Muscle layer of duodenum (tissue), 2 donors: ENCODE results near the gene OXCT2.

Experiments
- H3K27ac ChIP-seq: one replicate; pipeline ENCODE4 v1.7.0; 2013; ENCODE audit warnings: mild to moderate bottlenecking, low read length
- H3K27me3 ChIP-seq: one replicate; pipeline ENCODE4 v1.7.0; 2013; ENCODE audit warnings: low read depth, mild to moderate bottlenecking, control low read depth, low read length
- H3K36me3 ChIP-seq, 2 donors: one replicate each; pipeline ENCODE4 v1.7.0; 2013; ENCODE audit warnings: low read length in 2 of 2, control low read depth in 1 of 2, mild to moderate bottlenecking in 1 of 2; ENCODE audit not compliant: insufficient read depth in 2 of 2, control insufficient read depth in 1 of 2
- H3K4me1 ChIP-seq, 2 donors: one replicate each; pipeline ENCODE4 v1.7.0; 2013; ENCODE audit warnings: low read length in 2 of 2, mild to moderate bottlenecking in 2 of 2, control low read depth in 1 of 2, moderate library complexity in 1 of 2; ENCODE audit not compliant: insufficient read depth in 2 of 2, control insufficient read depth in 1 of 2
- H3K4me3 ChIP-seq, 2 donors: one replicate each; pipeline ENCODE4 v1.7.0; 2013; ENCODE audit warnings: low read length in 2 of 2, low read depth in 1 of 2, mild to moderate bottlenecking in 1 of 2
- H3K9me3 ChIP-seq, 2 donors: one replicate each; pipeline ENCODE4 v1.7.0; 2013; ENCODE audit warnings: low read length in 2 of 2, control low read depth in 1 of 2, mild to moderate bottlenecking in 1 of 2; ENCODE audit not compliant: control insufficient read depth in 1 of 2
- donor health status: healthy.

Gene OXCT2

GRCh38 chr1:39726600-39726999, 44.5 kb downstream of the OXCT2 start:
- Histone ChIP-seq H3K27ac (no peak overlapping the region), H3K36me3 (no peaks in the 10 kb centered on the region), H3K4me1 (no peaks in the 10 kb centered on the region), H3K9me3 (no peaks in the 10 kb centered on the region), H3K27me3 (peaks cover 19% of the 10 kb centered on the region), H3K4me3 (no peak overlapping the region)

GRCh38 chr1:39722495-39722894, 48.7 kb downstream of the OXCT2 start:
- Histone ChIP-seq H3K9me3 (no peaks in the 10 kb centered on the region), H3K27ac (no peak overlapping the region), H3K27me3 (peaks cover 7% of the 10 kb centered on the region), H3K4me1 (no peaks in the 10 kb centered on the region), H3K4me3 (no peak overlapping the region), H3K36me3 (no peaks in the 10 kb centered on the region)

- Histone ChIP-seq H3K27ac (no peak overlapping the region), H3K9me3 (no peaks in the 10 kb centered on the region), H3K4me3 (no peak overlapping the region), H3K4me1 (no peaks in the 10 kb centered on the region), H3K27me3 (peaks cover 7% of the 10 kb centered on the region), H3K36me3 (no peaks in the 10 kb centered on the region)
These were observed 49.5 kb downstream of the OXCT2 start for GRCh38 chr1:39721664-39722063.

GRCh38 chr1:39720094-39720999, 50.8 kb downstream of the OXCT2 start:
- no peak overlapping the region for H3K27ac ChIP-seq

More at GRCh38 chr1:39720094-39720999, 50.8 kb downstream of the OXCT2 start:
- Histone ChIP-seq H3K36me3 (no peaks in the 10 kb centered on the region), H3K9me3 (no peaks in the 10 kb centered on the region), H3K4me3 (no peak overlapping the region), H3K27me3 (peaks cover 7% of the 10 kb centered on the region), H3K4me1 (no peaks in the 10 kb centered on the region)
